SJSA1 (cell line): ENCODE data around the gene AFMID. TPM values are rescaled to one million over a fixed set of nuclear protein-coding genes. Genes with fewer than 3 reads are reported as not detected.
"Not testable (repeated sequence)": the region's sequence is repeated elsewhere in the genome, so short reads cannot be mapped to it uniquely, and the experiment has no call there.

Source experiments
- DNase-seq, 2 experiments: peaks; one replicate each; pipeline ENCODE4 v3.0.0-alpha.2; 2015 to 2020; ENCODE audit warnings: low spot score in 2 of 2, low read depth in 1 of 2
- H3K27ac ChIP-seq: fragments of 250-450 bp; sonication (Bioruptor Pico); 2 replicates; pipeline ENCODE4 v1.5.1; 2020; ENCODE audit warnings: mild to moderate bottlenecking, moderate library complexity
- H3K27me3 ChIP-seq: fragments of 250-450 bp; sonication (Bioruptor Pico); replicated peaks from 2 replicates; pipeline ENCODE4 v1.5.1; 2020; ENCODE audit warnings: mild to moderate bottlenecking, moderate library complexity
- H3K36me3 ChIP-seq: fragments of 250-450 bp; sonication (Bioruptor Pico); 2 replicates; pipeline ENCODE4 v1.5.1; 2020; ENCODE audit warnings: mild to moderate bottlenecking
- H3K4me1 ChIP-seq: fragments of 250-450 bp; sonication (Bioruptor Pico); replicated peaks from 2 replicates; pipeline ENCODE4 v1.6.1; 2021; ENCODE audit warnings: mild to moderate bottlenecking
- H3K4me3 ChIP-seq: fragments of 250-450 bp; sonication (Bioruptor Pico); 2 replicates; pipeline ENCODE4 v1.5.1; 2020; ENCODE audit warnings: mild to moderate bottlenecking
- H3K9me3 ChIP-seq: fragments of 250-450 bp; sonication (Bioruptor Pico); replicated peaks from 2 replicates; pipeline ENCODE4 v1.5.1; 2020; ENCODE audit warnings: mild to moderate bottlenecking
- total RNA-seq: library from RNA; depleted of rRNA; stranded (reverse); fragments of >200 nt; shearing (Covaris generic); gene quantifications from 2 replicates; pipeline ENCODE4 v1.2.3, GENCODE V29; 2014

The AFMID gene
- total RNA-seq, 1 experiment from 2014 or later, result 16.5 TPM

- H3K9me3 ChIP-seq, result no peaks in the 10 kb centered on the region
- no peaks in the 10 kb centered on the region for H3K27me3 ChIP-seq
- peak; percentile 74 to 78 for DNase-seq
- H3K36me3 ChIP-seq, result peaks cover 32% of the 10 kb centered on the region
- H3K4me3 ChIP-seq, result peak overlapping the region; percentile 80
- H3K4me1 ChIP-seq, result peaks cover 38% of the 10 kb centered on the region
- H3K27ac ChIP-seq, result no peak overlapping the region
Observed at GRCh38 chr17:78168903-78169793, 18.0 kb upstream of the AFMID start.

GRCh38 chr17:78170692-78171590, 16.2 kb upstream of the AFMID start:
- Histone ChIP-seq H3K36me3 (peaks cover 50% of the 10 kb centered on the region), H3K27ac (no peak overlapping the region)

GRCh38 chr17:78171591-78172248, 15.4 kb upstream of the AFMID start:
- DNase-seq, H3K27me3 ChIP-seq, H3K4me3 ChIP-seq, H3K9me3 ChIP-seq: not testable (repeated sequence)
- Histone ChIP-seq H3K36me3 (peaks cover 58% of the 10 kb centered on the region), H3K27ac (peak overlapping the region; percentile 41; the same call in 1 of the 2 replicates), H3K4me1 (peaks cover 38% of the 10 kb centered on the region)

More at GRCh38 chr17:78170692-78171590, 16.2 kb upstream of the AFMID start:
- H3K4me1 ChIP-seq, result peaks cover 38% of the 10 kb centered on the region
- H3K27me3 ChIP-seq, result no peaks in the 10 kb centered on the region
- H3K4me3 ChIP-seq, result no peak overlapping the region
- DNase-seq, result peak in 1 of 2 experiments; percentile 55
- H3K9me3 ChIP-seq, result no peaks in the 10 kb centered on the region

DNA sequence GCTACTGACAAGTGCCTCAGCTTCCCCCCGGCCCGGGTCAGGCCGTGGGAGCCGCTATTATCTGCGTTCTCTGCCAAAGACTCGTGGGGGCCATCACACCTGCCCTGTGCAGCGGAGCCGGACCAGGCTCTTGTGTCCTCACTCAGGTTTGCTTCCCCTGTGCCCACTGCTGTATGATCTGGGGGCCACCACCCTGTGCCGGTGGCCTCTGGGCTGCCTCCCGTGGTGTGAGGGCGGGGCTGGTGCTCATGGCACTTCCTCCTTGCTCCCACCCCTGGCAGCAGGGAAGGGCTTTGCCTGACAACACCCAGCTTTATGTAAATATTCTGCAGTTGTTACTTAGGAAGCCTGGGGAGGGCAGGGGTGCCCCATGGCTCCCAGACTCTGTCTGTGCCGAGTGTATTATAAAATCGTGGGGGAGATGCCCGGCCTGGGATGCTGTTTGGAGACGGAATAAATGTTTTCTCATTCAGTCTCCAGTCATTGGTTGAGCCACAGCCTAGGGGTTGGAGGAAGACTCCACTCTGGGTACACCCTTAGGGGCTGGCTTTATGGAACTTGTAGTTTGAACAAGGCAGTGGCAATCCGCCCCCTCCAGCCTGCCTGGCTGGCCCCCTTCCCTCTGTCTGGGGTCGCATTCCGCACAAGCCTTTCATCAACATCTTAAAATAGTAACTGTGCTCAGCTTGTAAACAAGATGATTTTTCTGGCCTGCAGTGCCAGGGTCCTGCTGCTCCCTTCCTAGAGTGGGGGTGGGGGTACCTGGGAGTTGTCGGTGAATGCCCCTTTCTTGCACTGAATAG, 14.7 kb upstream of the AFMID start:
- peak in 1 of 2 experiments; percentile 66 for DNase-seq
- Histone ChIP-seq H3K4me3 (no peak overlapping the region), H3K4me1 (peaks cover 38% of the 10 kb centered on the region)

DNA sequence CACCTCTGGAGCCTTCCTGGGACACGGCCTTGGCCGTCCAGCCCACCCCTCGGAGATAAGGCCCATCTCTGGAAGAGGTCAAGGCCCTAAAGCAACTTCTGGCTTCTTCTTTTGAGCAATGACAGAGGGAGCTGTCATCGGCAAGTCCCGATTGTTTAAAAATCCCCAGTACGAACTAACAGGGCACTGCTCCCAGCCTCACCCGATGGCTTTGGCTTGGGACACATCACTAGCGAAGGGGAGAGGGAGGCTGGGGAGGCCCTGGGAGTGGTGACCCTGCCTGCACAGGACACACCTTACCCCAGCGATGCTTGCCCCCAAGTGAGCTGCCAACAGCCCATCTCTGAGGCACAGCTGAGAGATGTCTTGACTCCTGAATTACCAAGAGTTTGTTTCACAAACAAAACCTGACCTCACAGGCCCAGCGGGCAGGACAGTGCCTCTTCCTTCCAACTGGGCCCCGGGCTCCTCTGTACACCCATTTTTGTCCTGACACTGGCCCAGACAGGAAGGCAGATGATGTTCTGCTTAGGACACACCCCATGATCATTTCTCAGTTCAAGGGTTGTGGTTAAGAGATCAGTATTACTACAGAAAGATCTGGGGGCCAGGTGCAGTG, 14.0 kb upstream of the AFMID start:
- H3K9me3 ChIP-seq, result no peaks in the 10 kb centered on the region
- H3K4me3 ChIP-seq, result no peak overlapping the region
- H3K4me1 ChIP-seq, result peaks cover 35% of the 10 kb centered on the region
- DNase-seq, result no peak
- peaks cover 71% of the 10 kb centered on the region for H3K36me3 ChIP-seq
- H3K27ac ChIP-seq, result peak overlapping the region; percentile 41
- no peaks in the 10 kb centered on the region for H3K27me3 ChIP-seq

More for the DNA sequence above, 14.7 kb upstream of the AFMID start:
- H3K27ac ChIP-seq, result peak overlapping the region; percentile 41
- no peaks in the 10 kb centered on the region for H3K27me3 ChIP-seq
- H3K36me3 ChIP-seq, result peaks cover 65% of the 10 kb centered on the region
- H3K9me3 ChIP-seq, result no peaks in the 10 kb centered on the region

- no peak for DNase-seq
- no peak overlapping the region for H3K27ac ChIP-seq
- H3K27me3 ChIP-seq, result no peaks in the 10 kb centered on the region
- peaks cover 81% of the 10 kb centered on the region for H3K36me3 ChIP-seq
- peaks cover 36% of the 10 kb centered on the region for H3K4me1 ChIP-seq
- H3K9me3 ChIP-seq, result no peaks in the 10 kb centered on the region
- H3K4me3 ChIP-seq, result no peak overlapping the region
Observed at GRCh38 chr17:78174346-78174869, 12.8 kb upstream of the AFMID start.

DNA sequence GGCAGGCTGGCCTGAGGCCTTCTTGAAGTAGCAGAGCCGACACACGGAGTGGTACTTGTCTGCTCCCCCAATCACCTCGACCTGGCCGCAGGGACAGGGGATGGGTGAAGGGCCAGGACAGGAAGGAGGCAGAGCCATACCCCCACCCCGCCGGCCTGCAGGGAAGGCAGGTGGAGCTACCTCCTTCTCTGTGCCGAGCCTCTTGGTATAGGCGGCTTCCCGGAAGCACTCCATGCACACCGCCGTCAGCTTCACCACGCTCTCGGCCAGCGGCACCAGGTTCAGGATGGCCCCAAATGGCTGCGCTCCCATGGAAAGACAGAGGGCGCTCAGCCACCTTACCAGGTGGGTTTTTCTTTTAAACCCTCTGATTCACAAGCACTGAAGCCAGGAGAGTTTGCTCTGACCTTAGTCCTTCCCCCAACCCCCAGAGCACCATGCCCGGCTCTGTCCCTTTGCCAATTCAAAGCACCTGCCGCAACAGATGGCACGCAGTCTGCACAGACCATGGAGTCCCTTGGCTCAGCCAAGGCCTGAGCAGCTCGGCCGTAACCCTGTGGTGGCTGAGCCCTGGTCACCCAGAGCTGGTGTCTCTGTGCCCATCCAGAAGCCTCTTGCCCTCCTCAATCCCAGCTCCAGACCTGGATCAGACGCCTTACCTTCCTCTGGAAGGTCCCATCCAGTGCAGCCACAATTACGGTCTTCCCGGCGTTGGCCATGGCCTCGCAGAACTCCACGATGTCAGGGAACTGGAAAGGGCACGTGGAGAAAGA, 12.1 kb upstream of the AFMID start:
- DNase-seq, result no peak
- Histone ChIP-seq H3K4me1 (peaks cover 38% of the 10 kb centered on the region), H3K9me3 (no peaks in the 10 kb centered on the region), H3K27me3 (no peaks in the 10 kb centered on the region), H3K4me3 (no peak overlapping the region), H3K27ac (no peak overlapping the region), H3K36me3 (peaks cover 81% of the 10 kb centered on the region)

- H3K27ac ChIP-seq, result no peak overlapping the region
- no peak overlapping the region for H3K4me3 ChIP-seq
- no peak for DNase-seq
- H3K27me3 ChIP-seq, result no peaks in the 10 kb centered on the region
- H3K36me3 ChIP-seq, result peaks cover 82% of the 10 kb centered on the region
- H3K9me3 ChIP-seq, result no peaks in the 10 kb centered on the region
- H3K4me1 ChIP-seq, result peaks cover 41% of the 10 kb centered on the region
Observed at GRCh38 chr17:78175643-78175981, 11.6 kb upstream of the AFMID start.

DNA sequence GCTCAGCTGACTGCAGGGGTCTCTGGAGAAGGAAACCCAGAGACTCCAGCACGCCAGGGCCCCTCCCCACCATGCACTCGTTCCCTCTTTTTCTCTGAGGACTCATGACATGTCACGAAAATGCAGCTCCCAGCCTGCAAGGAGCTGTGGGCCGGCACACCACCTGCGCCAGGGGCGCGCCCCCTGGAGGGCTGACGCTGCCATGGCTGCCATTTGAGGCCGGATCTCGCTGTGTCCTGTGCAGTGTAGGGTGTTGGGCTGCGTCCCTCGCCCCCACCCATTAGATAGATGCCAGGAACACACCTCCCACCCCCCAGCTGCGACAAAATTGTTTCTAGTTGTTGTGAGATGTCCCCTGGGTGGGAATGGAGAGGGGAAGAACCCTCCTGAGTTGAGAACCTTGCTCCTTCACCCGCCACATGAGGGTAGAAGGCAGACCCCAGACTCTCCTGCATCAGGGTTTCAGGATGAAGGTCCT, 10.6 kb upstream of the AFMID start:
- no peak for DNase-seq
- Histone ChIP-seq H3K27me3 (no peaks in the 10 kb centered on the region), H3K4me1 (peaks cover 51% of the 10 kb centered on the region), H3K9me3 (no peaks in the 10 kb centered on the region), H3K4me3 (no peak overlapping the region), H3K27ac (no peak overlapping the region), H3K36me3 (peaks cover 89% of the 10 kb centered on the region)

GRCh38 chr17:78179372-78179771, 7.8 kb upstream of the AFMID start:
- Histone ChIP-seq H3K27ac (peak overlapping the region; percentile 95), H3K9me3 (no peaks in the 10 kb centered on the region), H3K4me1 (peaks cover 41% of the 10 kb centered on the region), H3K36me3 (peaks cover 92% of the 10 kb centered on the region), H3K27me3 (no peaks in the 10 kb centered on the region), H3K4me3 (no peak overlapping the region)
- peak; percentile 95 for DNase-seq

DNA sequence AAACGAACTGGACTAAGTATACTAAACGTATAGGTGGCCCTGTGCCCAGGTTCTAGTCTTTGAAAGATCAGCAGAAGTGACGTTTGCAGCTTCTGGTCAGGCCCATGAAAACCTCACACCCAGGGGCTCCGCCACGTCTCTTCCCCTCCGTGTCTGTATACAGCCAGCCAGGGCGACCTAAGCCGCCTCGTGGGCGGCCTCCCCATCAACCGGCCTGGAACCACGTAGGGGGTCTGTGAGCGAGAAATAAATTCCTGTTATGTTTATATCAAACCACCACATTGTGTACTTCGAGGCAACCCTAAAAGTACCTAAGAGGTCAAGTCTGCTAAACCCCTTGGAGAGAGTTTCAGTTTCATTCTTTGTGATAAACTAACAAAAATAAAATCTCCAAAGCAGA, 7.1 kb upstream of the AFMID start:
- Histone ChIP-seq H3K4me1 (peaks cover 48% of the 10 kb centered on the region), H3K4me3 (no peak overlapping the region), H3K36me3 (peaks cover 92% of the 10 kb centered on the region), H3K27me3 (no peaks in the 10 kb centered on the region), H3K27ac (peak overlapping the region; percentile 95), H3K9me3 (no peaks in the 10 kb centered on the region)
- DNase-seq, result peak; percentile 99

DNA sequence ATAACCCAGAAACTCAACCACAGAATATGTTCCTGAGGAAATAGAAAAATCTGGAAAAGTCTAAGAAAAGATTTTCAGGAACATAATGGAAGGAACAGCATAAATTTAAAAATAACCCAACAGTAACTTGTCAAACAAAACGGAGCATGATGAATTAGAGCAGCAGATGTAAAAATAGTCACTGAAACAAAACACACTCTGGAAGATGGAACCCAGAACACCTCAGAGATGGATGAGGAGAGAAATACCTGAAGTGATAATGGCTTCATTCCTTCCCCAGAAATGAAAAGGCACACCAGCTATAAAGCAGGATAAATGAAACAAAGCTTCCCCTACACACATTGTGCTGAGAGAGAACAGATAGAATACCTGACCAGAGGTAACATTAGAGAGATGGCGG, 6.7 kb upstream of the AFMID start:
- Histone ChIP-seq H3K9me3 (no peaks in the 10 kb centered on the region), H3K27ac (peak overlapping the region; percentile 95), H3K27me3 (no peaks in the 10 kb centered on the region), H3K4me1 (peaks cover 52% of the 10 kb centered on the region), H3K4me3 (no peak overlapping the region), H3K36me3 (peaks cover 92% of the 10 kb centered on the region)
- no peak for DNase-seq
